Measurements from ENCODE around the gene VPS8.
A peak's percentile ranks its signal among the peaks of the same experiment; 100 is the strongest.

VPS8 gene

DNA sequence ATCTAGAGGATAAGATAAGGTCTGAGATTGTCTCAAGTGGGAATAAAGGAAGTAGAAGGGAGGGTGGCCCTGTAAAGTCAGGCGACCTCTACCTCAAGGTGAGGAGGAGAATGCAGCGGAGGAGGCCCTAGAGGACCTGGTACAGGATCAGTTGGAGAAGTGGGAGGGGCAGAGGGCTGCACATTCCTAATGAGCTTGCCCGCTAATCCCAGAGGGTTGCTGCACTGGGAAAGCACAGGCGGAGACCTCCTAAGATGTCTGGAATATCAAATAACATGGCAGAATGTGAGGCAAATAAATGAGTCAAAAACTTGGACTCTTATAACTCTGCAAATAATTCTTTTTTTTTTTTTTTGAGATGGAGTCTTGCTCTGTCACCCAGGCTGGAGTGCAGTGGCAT, 30.2 kb upstream of the VPS8 start:
- no peak for TF ChIP-seq POLR2A (IDR thresholded peaks at IDR 0.05; ENCODE audit: low read depth, low read length)
- TF ChIP-seq POU2F2 (IDR thresholded peaks at IDR 0.05; ENCODE audit: low read depth, low read length), result no peak
- no peak for TF ChIP-seq POLR2AphosphoS5 (IDR thresholded peaks at IDR 0.05; ENCODE audit: low read depth, low read length)
- TF ChIP-seq TAF1 (IDR thresholded peaks at IDR 0.05; ENCODE audit: low read depth, low read length), result no peak
- TF ChIP-seq SPI1 (IDR thresholded peaks at IDR 0.05; ENCODE audit: low read depth, low read length), result no peak
- TF ChIP-seq PAX5 (IDR thresholded peaks at IDR 0.05; ENCODE audit: insufficient read depth, low read length, severe bottlenecking), result no peak
- no peak for FAIRE-seq
- DNase-seq (ENCODE audit: insufficient read length, low spot score), result no peak

GRCh38 chr3:184783319-184783718, 28.6 kb upstream of the VPS8 start:
- FAIRE-seq (no peak), DNase-seq (ENCODE audit: insufficient read length, low spot score) (no peak)
- no peak for TF ChIP-seq POLR2AphosphoS5 (IDR thresholded peaks at IDR 0.05; ENCODE audit: low read depth, low read length)
- TF ChIP-seq PAX5 (IDR thresholded peaks at IDR 0.05; ENCODE audit: insufficient read depth, low read length, severe bottlenecking), result no peak

DNA sequence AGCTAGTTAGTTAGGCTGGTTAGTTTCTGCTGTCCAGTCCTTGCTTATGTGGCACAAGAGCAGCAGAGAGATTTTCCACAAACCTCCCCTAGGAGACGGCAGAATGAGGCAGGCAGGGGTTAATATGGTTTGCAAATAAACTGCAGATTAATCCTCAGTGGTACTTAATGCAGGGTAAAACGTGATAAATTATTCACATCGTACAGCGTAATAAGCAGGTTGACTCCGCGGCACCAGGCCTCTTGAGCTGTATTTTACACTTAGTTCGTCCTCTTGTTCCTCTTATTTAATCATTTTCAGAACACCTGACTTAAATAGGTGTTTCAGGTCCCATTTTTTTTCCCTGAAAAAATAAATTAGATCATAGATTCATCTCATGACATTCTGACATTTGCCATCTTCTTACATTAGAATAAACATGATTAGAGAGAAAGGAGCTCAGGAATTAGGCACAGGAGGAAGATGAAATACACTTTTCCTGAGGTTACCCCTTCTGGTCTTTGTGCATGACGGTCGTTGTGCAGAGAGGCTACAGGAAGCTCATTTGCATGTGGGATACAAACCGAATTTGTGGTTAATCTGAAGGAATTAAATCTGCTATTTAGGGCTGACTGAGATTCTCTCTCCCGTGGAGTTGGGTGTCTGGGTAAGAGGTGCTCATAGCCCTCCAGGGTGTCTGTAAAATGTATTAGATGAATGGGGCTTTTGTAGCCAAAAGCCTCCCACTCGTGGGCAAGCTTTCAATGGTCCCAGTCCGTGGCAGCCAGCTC, 27.1 kb upstream of the VPS8 start:
- TF ChIP-seq PAX5 (IDR thresholded peaks at IDR 0.05; ENCODE audit: insufficient read depth, low read length, severe bottlenecking), result no peak
- no peak for TF ChIP-seq POLR2AphosphoS5 (IDR thresholded peaks at IDR 0.05; ENCODE audit: low read depth, low read length)
- no peak for TF ChIP-seq POLR2A (IDR thresholded peaks at IDR 0.05; ENCODE audit: low read depth, low read length)
- TF ChIP-seq POU2F2 (IDR thresholded peaks at IDR 0.05; ENCODE audit: low read depth, low read length), result no peak
- no peak for TF ChIP-seq SPI1 (IDR thresholded peaks at IDR 0.05; ENCODE audit: low read depth, low read length)
- TF ChIP-seq TAF1 (IDR thresholded peaks at IDR 0.05; ENCODE audit: low read depth, low read length), result no peak
- DNase-seq (ENCODE audit: insufficient read length, low spot score) (no peak), FAIRE-seq (peak; percentile 50)

DNA sequence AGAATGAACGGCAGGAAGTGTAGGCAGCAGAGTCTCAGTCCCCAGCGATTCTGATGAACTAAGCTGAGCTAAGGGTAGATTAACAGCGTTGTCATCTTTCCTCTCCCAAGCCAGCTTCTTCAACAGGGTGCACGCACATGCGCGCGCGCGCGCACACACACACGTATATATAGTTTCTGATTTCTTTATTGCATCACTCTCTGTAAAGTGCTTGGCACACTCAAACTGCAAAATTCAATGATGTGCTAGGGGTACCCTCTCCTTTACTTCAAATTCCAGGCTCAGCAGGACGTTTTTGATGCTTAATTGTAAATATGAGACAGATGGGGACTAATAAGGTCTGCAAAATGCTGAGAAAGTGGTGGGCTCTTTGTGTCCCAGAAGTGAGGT, 26.1 kb upstream of the VPS8 start:
- FAIRE-seq (no peak), DNase-seq (ENCODE audit: insufficient read length, low spot score) (no peak)
- TF ChIP-seq POU2F2 (IDR thresholded peaks at IDR 0.05; ENCODE audit: low read depth, low read length), result no peak
- TF ChIP-seq SPI1 (IDR thresholded peaks at IDR 0.05; ENCODE audit: low read depth, low read length), result no peak
- no peak for TF ChIP-seq POLR2AphosphoS5 (IDR thresholded peaks at IDR 0.05; ENCODE audit: low read depth, low read length)
- no peak for TF ChIP-seq PAX5 (IDR thresholded peaks at IDR 0.05; ENCODE audit: insufficient read depth, low read length, severe bottlenecking)
- no peak for TF ChIP-seq POLR2A (IDR thresholded peaks at IDR 0.05; ENCODE audit: low read depth, low read length)
- no peak for TF ChIP-seq TAF1 (IDR thresholded peaks at IDR 0.05; ENCODE audit: low read depth, low read length)

- TF ChIP-seq PAX5 (IDR thresholded peaks at IDR 0.05; ENCODE audit: insufficient read depth, low read length, severe bottlenecking), result no peak
- FAIRE-seq (peak; percentile 45), DNase-seq (ENCODE audit: insufficient read length, low spot score) (peak; percentile 44)
Observed at GRCh38 chr3:184786280-184786941, 25.6 kb upstream of the VPS8 start.

GRCh38 chr3:184788751-184789150, 23.2 kb upstream of the VPS8 start:
- no peak for FAIRE-seq
- no peak for TF ChIP-seq SPI1 (IDR thresholded peaks at IDR 0.05; ENCODE audit: low read depth, low read length)
- no peak for TF ChIP-seq POLR2AphosphoS5 (IDR thresholded peaks at IDR 0.05; ENCODE audit: low read depth, low read length)
- no peak for TF ChIP-seq POLR2A (IDR thresholded peaks at IDR 0.05; ENCODE audit: low read depth, low read length)
- DNase-seq (ENCODE audit: insufficient read length, low spot score), result no peak

GRCh38 chr3:184789314-184789998, 22.5 kb upstream of the VPS8 start:
- TF ChIP-seq POLR2A (IDR thresholded peaks at IDR 0.05; ENCODE audit: low read depth, low read length) (no peak), TAF1 (IDR thresholded peaks at IDR 0.05; ENCODE audit: low read depth, low read length) (no peak), POU2F2 (IDR thresholded peaks at IDR 0.05; ENCODE audit: low read depth, low read length) (no peak), SPI1 (IDR thresholded peaks at IDR 0.05; ENCODE audit: low read depth, low read length) (no peak), PAX5 (IDR thresholded peaks at IDR 0.05; ENCODE audit: insufficient read depth, low read length, severe bottlenecking) (no peak), POLR2AphosphoS5 (IDR thresholded peaks at IDR 0.05; ENCODE audit: low read depth, low read length) (no peak)
- DNase-seq (ENCODE audit: insufficient read length, low spot score) (no peak), FAIRE-seq (no peak)

DNA sequence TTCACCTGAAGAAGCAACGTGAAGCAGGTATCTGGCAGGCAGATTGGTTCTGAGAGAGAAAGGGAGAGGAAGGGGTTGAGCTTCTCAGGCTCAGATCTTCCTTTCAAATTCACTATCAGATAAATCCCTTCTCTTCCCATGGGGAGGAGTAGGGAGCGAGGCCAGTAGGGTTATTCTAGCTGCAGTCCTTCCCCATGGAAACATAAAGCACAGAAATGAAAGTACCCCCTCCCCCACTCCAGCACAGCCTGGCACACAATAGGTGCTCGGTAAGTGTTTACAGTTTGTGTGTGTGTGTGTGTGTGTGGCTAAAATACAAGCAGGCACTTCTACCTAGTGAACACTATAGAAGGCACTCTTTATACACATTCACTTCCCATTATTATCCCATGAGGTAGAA, 20.8 kb upstream of the VPS8 start:
- TF ChIP-seq TAF1 (IDR thresholded peaks at IDR 0.05; ENCODE audit: low read depth, low read length), result no peak
- no peak for TF ChIP-seq POLR2AphosphoS5 (IDR thresholded peaks at IDR 0.05; ENCODE audit: low read depth, low read length)
- TF ChIP-seq POU2F2 (IDR thresholded peaks at IDR 0.05; ENCODE audit: low read depth, low read length), result no peak
- TF ChIP-seq PAX5 (IDR thresholded peaks at IDR 0.05; ENCODE audit: insufficient read depth, low read length, severe bottlenecking), result no peak
- TF ChIP-seq SPI1 (IDR thresholded peaks at IDR 0.05; ENCODE audit: low read depth, low read length), result no peak
- TF ChIP-seq POLR2A (IDR thresholded peaks at IDR 0.05; ENCODE audit: low read depth, low read length), result no peak
- FAIRE-seq, result no peak
- no peak for DNase-seq (ENCODE audit: insufficient read length, low spot score)

DNA sequence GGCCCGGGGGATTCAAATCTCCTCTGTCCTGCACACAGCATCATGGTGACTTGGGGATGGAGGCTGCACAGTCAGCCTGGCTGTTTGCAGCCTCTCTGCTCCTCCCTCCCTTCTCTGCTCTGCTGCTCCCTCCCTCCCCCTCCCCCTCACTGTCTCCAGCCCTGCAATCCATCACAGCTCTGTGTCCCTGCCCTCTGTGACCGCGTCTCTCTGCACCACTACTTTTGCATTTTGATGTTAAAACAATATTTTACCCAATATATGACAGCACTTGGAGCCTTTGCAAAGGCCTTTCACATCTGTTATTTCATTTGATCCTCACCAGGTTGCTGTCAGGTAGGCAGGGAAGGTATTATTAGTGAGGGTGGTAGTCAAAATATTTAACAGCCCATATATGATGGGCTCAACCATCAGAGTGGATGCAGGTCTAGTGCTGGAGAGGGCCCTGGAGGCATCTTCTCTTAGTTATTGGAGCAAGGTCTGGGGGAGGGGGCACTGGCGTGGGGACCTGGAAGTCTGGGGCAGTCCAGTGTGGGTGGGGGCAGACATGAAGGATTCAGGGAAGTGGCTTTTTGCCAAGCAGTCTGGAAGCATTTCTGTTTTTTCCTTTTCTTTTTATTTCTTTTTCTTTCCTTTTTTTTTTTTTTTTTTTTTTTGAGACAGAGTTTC, 16.3 kb upstream of the VPS8 start:
- DNase-seq (ENCODE audit: insufficient read length, low spot score) (no peak), FAIRE-seq (peak; percentile 13)
- no peak for TF ChIP-seq SPI1 (IDR thresholded peaks at IDR 0.05; ENCODE audit: low read depth, low read length)
- no peak for TF ChIP-seq POLR2A (IDR thresholded peaks at IDR 0.05; ENCODE audit: low read depth, low read length)
- no peak for TF ChIP-seq POLR2AphosphoS5 (IDR thresholded peaks at IDR 0.05; ENCODE audit: low read depth, low read length)

All from GM12891 (cell line).